ENCODE data around the gene PARP12.

The PARP12 gene

GRCh38 chr7:140051820-140052219 is 10.9 kb downstream of the PARP12 start:
- peaks cover 24% of the 10 kb centered on the region for H3K4me1 Mint-ChIP-seq (ENCODE audit: low read depth)
- H3K36me3 Mint-ChIP-seq, result peaks cover 15% of the 10 kb centered on the region
- H3K27me3 Mint-ChIP-seq, result no peaks in the 10 kb centered on the region
- no peak overlapping the region for H3K4me3 Mint-ChIP-seq
- H3K27ac Mint-ChIP-seq, result no peak overlapping the region
- H3K9me3 Mint-ChIP-seq (ENCODE audit: low read depth), result no peaks in the 10 kb centered on the region

- no peak overlapping the region for H3K4me3 Mint-ChIP-seq
- peaks cover 19% of the 10 kb centered on the region for H3K4me1 Mint-ChIP-seq (ENCODE audit: low read depth)
- no peaks in the 10 kb centered on the region for H3K27me3 Mint-ChIP-seq
- peaks cover 17% of the 10 kb centered on the region for H3K36me3 Mint-ChIP-seq
- no peaks in the 10 kb centered on the region for H3K9me3 Mint-ChIP-seq (ENCODE audit: low read depth)
- H3K27ac Mint-ChIP-seq, result no peak overlapping the region
These were observed 12.7 kb downstream of the PARP12 start for GRCh38 chr7:140050100-140050499.

DNA sequence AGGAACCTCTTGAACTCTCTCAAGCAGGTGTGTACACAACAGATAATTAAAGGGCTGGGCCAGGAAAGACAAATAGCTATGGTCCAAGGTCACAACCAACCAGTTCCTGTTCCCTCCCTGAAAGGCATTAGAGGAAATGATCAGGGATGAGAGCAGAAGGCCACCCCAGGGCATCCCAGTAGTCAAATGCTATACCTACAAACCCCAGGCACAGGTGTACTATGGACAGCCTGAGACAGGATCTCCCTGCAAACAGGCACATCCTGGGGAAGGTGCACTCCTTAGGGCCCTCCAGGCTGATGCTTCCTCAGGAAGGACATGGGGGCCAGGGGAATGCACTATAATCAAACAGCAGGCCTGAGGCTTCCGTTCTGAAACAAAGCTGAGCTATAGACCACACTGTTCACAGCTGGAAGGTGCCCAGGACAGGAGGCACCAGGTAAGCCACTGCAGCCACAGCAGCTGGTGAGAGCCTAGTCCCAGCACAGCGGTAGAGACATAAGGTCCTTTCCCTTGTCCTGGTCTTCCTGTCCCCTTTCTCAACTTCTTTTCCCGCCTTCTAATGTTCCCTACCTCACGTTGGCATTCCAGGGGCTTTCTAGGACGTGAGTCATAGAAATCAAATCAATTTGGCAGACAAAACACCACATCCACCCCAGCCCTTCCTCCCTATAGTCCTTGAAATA is 13.3 kb downstream of the PARP12 start:
- Mint-ChIP-seq H3K27ac (peak overlapping the region; percentile 10), H3K36me3 (peaks cover 15% of the 10 kb centered on the region), H3K9me3 (ENCODE audit: low read depth) (no peaks in the 10 kb centered on the region), H3K27me3 (no peaks in the 10 kb centered on the region), H3K4me3 (no peak overlapping the region), H3K4me1 (ENCODE audit: low read depth) (peaks cover 15% of the 10 kb centered on the region)

DNA sequence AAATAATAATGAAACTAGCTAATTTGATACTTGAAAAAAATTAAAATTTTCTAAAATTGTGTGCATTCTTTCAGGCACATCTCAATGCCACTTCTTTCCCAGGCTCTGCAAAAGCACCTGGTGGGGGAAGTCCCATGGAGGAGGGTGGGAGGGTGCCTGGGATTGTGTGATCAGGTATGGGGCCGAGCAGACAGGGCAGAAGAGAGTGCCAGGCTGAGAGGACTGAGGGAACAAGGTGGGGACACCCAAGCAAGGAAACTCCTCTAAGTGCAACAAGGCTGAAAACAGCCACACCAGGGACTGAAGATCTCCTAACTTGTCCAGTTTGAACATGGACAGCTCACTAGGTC is 13.8 kb downstream of the PARP12 start:
- Mint-ChIP-seq H3K4me1 (ENCODE audit: low read depth) (peaks cover 9% of the 10 kb centered on the region), H3K27me3 (no peaks in the 10 kb centered on the region), H3K27ac (peak overlapping the region; percentile 10), H3K36me3 (peaks cover 13% of the 10 kb centered on the region), H3K9me3 (ENCODE audit: low read depth) (no peaks in the 10 kb centered on the region), H3K4me3 (no peak overlapping the region)

GRCh38 chr7:140048138-140048537 is 14.6 kb downstream of the PARP12 start:
- H3K4me3 Mint-ChIP-seq, result no peak overlapping the region
- no peaks in the 10 kb centered on the region for H3K9me3 Mint-ChIP-seq (ENCODE audit: low read depth)
- H3K27me3 Mint-ChIP-seq, result no peaks in the 10 kb centered on the region
- H3K4me1 Mint-ChIP-seq (ENCODE audit: low read depth), result peaks cover 1% of the 10 kb centered on the region
- H3K36me3 Mint-ChIP-seq, result peaks cover 7% of the 10 kb centered on the region
- H3K27ac Mint-ChIP-seq, result no peak overlapping the region

GRCh38 chr7:140047197-140047596 is 15.6 kb downstream of the PARP12 start:
- H3K9me3 Mint-ChIP-seq (ENCODE audit: low read depth), result no peaks in the 10 kb centered on the region
- H3K4me3 Mint-ChIP-seq, result no peak overlapping the region
- no peaks in the 10 kb centered on the region for H3K4me1 Mint-ChIP-seq (ENCODE audit: low read depth)
- H3K27ac Mint-ChIP-seq, result no peak overlapping the region
- no peaks in the 10 kb centered on the region for H3K27me3 Mint-ChIP-seq
- H3K36me3 Mint-ChIP-seq, result peaks cover 4% of the 10 kb centered on the region

DNA sequence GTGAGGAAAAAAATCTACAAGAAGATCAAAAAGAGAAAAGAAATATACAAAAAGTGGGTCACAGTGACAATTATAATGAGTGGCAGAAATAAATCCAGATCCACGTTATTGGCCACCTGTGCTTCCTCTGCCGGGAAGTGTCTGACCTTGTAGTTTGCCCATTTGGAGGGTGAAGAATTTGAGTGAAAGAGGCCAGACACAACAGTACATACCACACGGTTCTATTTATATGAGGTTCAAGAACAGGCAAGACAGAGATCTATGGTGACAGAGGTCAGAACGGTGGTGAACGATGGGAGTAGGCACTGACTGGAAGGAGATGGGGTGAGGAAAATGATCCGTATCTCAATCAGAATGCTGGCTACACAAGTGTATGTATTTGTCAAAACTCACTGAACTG is 17.1 kb downstream of the PARP12 start:
- no peak overlapping the region for H3K27ac Mint-ChIP-seq
- H3K4me1 Mint-ChIP-seq (ENCODE audit: low read depth), result no peaks in the 10 kb centered on the region
- H3K9me3 Mint-ChIP-seq (ENCODE audit: low read depth), result no peaks in the 10 kb centered on the region
- peaks cover 14% of the 10 kb centered on the region for H3K36me3 Mint-ChIP-seq
- H3K27me3 Mint-ChIP-seq, result no peaks in the 10 kb centered on the region
- no peak overlapping the region for H3K4me3 Mint-ChIP-seq

GRCh38 chr7:140044251-140044650 is 18.5 kb downstream of the PARP12 start:
- Mint-ChIP-seq H3K4me1 (ENCODE audit: low read depth) (no peaks in the 10 kb centered on the region), H3K4me3 (no peak overlapping the region), H3K27ac (no peak overlapping the region), H3K9me3 (ENCODE audit: low read depth) (no peaks in the 10 kb centered on the region), H3K27me3 (no peaks in the 10 kb centered on the region), H3K36me3 (peaks cover 18% of the 10 kb centered on the region)

DNA sequence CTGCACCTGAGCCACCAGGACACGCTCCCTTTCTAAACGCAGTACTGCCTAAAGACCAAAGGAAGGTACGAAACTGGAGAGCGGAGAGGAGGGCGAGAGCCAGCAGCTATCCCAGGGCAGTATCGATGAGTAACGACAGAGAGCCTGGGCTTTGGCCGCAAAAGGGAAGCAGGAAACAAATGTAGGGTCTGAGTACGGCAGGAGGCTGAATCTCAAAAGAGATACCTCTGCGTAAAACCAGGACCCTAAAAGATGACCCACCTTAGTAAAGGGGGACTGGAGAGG is 20.4 kb downstream of the PARP12 start:
- no peaks in the 10 kb centered on the region for H3K9me3 Mint-ChIP-seq (ENCODE audit: low read depth)
- no peak overlapping the region for H3K27ac Mint-ChIP-seq
- H3K27me3 Mint-ChIP-seq, result no peaks in the 10 kb centered on the region
- H3K4me3 Mint-ChIP-seq, result no peak overlapping the region
- peaks cover 24% of the 10 kb centered on the region for H3K36me3 Mint-ChIP-seq
- H3K4me1 Mint-ChIP-seq (ENCODE audit: low read depth), result peaks cover 4% of the 10 kb centered on the region

GRCh38 chr7:140041659-140042385 is 20.9 kb downstream of the PARP12 start:
- Mint-ChIP-seq H3K36me3 (peaks cover 24% of the 10 kb centered on the region), H3K9me3 (ENCODE audit: low read depth) (no peaks in the 10 kb centered on the region), H3K4me1 (ENCODE audit: low read depth) (peaks cover 7% of the 10 kb centered on the region), H3K4me3 (no peak overlapping the region), H3K27ac (no peak overlapping the region), H3K27me3 (no peaks in the 10 kb centered on the region)

DNA sequence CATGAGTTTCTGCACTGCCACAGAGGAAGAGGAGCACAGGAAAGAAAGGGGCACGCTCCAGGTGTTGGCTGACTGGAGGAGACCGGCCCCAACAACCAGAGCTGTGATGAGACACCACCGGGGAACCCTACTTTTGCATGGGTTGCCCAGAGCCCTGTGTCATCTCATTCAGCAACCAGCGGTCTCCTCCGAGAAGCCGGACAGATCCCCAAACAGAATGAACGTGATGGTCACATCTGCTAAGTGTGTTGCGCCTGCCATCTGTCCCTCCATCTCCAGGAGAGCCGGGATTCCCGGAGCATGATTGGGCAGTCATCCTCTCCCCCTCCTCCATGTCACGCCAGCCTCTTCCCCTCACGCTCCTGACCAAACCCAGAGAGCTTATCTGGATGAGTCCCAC is 22.9 kb downstream of the PARP12 start:
- Mint-ChIP-seq H3K27me3 (no peaks in the 10 kb centered on the region), H3K27ac (no peak overlapping the region), H3K4me1 (ENCODE audit: low read depth) (peaks cover 16% of the 10 kb centered on the region), H3K9me3 (ENCODE audit: low read depth) (no peaks in the 10 kb centered on the region), H3K36me3 (peaks cover 24% of the 10 kb centered on the region), H3K4me3 (no peak overlapping the region)

DNA sequence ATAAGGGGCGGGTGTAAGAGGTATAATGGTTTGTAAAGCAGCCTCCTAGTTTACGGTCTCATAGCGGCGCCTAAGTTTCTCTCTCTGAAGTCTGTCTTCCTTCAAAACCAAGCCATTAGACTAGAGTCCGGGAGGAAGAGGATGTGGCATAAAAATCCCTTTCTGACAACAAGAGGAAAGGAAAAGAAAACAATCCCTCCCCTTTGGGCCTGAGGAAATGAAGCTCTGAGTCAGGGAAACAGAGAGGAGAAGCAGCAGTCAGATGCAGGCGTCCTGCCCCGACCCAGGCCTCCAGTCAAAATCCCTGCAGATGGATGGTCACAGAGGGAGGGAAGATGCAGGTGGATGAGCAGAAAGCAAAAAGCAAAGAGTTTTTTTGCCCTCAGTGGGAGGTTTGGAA is 23.7 kb downstream of the PARP12 start:
- H3K4me1 Mint-ChIP-seq (ENCODE audit: low read depth), result peaks cover 16% of the 10 kb centered on the region
- H3K27me3 Mint-ChIP-seq, result no peaks in the 10 kb centered on the region
- H3K27ac Mint-ChIP-seq, result peak overlapping the region; percentile 24
- H3K4me3 Mint-ChIP-seq, result no peak overlapping the region
- no peaks in the 10 kb centered on the region for H3K9me3 Mint-ChIP-seq (ENCODE audit: low read depth)
- peaks cover 24% of the 10 kb centered on the region for H3K36me3 Mint-ChIP-seq

DNA sequence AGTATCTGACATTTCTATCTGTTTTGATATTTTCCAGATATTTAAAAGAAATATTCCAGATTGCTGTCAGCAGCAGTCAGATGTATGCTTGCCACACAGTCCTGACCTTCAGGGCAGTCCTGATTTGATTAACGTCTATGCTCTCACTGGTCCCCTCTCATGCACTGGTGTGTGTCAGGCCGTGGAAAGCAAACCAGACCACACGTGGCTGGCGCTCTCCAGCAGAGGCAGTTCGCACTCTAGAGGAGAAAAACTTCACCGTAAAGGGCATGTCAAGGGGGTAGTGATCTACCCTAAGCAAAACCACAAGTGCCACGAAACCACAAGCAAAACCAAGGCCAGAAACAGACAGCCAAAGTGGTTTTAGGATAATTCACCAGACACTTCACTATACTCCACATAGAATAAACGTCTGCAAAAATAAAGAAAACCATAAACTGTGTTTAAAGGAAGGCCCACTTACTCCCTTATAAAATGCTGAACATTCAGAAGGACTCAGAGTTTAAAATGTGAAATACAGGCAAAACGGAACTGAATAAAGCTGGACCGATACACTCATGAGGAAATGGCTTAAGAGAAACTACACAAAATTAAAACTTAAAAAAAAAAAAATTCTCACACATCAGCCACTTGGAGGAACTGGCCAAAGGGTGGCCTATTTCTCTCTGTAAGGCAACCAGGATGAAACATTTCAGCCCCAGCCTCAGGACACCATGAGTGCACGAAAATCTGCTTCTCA is 26.4 kb downstream of the PARP12 start:
- peaks cover 21% of the 10 kb centered on the region for H3K36me3 Mint-ChIP-seq
- H3K9me3 Mint-ChIP-seq (ENCODE audit: low read depth), result no peaks in the 10 kb centered on the region
- H3K27ac Mint-ChIP-seq, result no peak overlapping the region
- no peaks in the 10 kb centered on the region for H3K27me3 Mint-ChIP-seq
- no peak overlapping the region for H3K4me3 Mint-ChIP-seq
- H3K4me1 Mint-ChIP-seq (ENCODE audit: low read depth), result peaks cover 20% of the 10 kb centered on the region

- H3K27ac Mint-ChIP-seq, result no peak overlapping the region
- no peaks in the 10 kb centered on the region for H3K27me3 Mint-ChIP-seq
- no peaks in the 10 kb centered on the region for H3K9me3 Mint-ChIP-seq (ENCODE audit: low read depth)
- peaks cover 20% of the 10 kb centered on the region for H3K4me1 Mint-ChIP-seq (ENCODE audit: low read depth)
- H3K36me3 Mint-ChIP-seq, result peaks cover 18% of the 10 kb centered on the region
- no peak overlapping the region for H3K4me3 Mint-ChIP-seq
These were observed 27.1 kb downstream of the PARP12 start for GRCh38 chr7:140035400-140036223.

GRCh38 chr7:140034421-140034820 is 28.3 kb downstream of the PARP12 start:
- Mint-ChIP-seq H3K27me3 (no peaks in the 10 kb centered on the region), H3K27ac (no peak overlapping the region), H3K36me3 (peaks cover 15% of the 10 kb centered on the region), H3K4me3 (no peak overlapping the region), H3K9me3 (ENCODE audit: low read depth) (no peaks in the 10 kb centered on the region), H3K4me1 (ENCODE audit: low read depth) (peaks cover 20% of the 10 kb centered on the region)
